SU-DHL-6 (cell line): ENCODE measurements around the gene PLCL1.

Source experiments
- EZH2phosphoT487 ChIP-seq: fragments of 200-600 bp; sonication (generic), shearing (Covaris generic); conservative IDR thresholded peaks from 2 replicates; pipeline ENCODE4 v1.6.1; 2018; ENCODE audit warnings: mild to moderate bottlenecking, antibody characterized with exemption, low read length, moderate library complexity, mixed read lengths
- TF ChIP-seq, protein P1 (sequence below): fragments of 200-600 bp; sonication (generic); IDR thresholded peaks from one replicate; pipeline ENCODE4 v1.5.1; 2017; ENCODE audit warnings: antibody characterized with exemption, mild to moderate bottlenecking, low read length, moderate library complexity; ENCODE audit not compliant: insufficient read depth, poor library complexity, severe bottlenecking

DNA sequence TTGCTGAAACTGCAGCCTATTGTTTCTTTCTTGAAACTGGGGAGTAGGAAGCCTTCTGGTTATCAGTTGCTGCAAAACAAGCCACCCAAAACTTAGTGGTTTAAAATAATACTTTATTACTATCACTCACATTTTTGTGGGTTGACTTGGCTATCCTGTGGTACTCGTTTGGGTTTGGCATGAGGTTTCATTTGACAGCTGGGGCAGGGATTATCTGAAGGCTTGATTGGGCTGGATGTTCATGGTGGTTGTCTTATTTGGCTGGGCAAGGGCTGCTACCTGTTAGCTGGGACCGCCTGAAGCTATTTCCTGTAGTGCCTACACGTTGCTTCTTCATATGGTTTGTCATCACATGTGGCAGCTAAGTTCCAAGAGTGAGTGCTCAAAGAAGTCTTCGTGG is 122.3 kb downstream of the PLCL1 start:
- TF ChIP-seq, protein P1, sequence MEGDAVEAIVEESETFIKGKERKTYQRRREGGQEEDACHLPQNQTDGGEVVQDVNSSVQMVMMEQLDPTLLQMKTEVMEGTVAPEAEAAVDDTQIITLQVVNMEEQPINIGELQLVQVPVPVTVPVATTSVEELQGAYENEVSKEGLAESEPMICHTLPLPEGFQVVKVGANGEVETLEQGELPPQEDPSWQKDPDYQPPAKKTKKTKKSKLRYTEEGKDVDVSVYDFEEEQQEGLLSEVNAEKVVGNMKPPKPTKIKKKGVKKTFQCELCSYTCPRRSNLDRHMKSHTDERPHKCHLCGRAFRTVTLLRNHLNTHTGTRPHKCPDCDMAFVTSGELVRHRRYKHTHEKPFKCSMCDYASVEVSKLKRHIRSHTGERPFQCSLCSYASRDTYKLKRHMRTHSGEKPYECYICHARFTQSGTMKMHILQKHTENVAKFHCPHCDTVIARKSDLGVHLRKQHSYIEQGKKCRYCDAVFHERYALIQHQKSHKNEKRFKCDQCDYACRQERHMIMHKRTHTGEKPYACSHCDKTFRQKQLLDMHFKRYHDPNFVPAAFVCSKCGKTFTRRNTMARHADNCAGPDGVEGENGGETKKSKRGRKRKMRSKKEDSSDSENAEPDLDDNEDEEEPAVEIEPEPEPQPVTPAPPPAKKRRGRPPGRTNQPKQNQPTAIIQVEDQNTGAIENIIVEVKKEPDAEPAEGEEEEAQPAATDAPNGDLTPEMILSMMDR: no peak
- no peak for TF ChIP-seq EZH2phosphoT487
